Ureter (tissue), 1 donor: ENCODE data around the gene MYBPC2. TPM values are rescaled to one million over a fixed set of nuclear protein-coding genes. Genes with fewer than 3 reads are reported as not detected.
"Not testable (repeated sequence)": the region's sequence is repeated elsewhere in the genome, so short reads cannot be mapped to it uniquely, and the experiment has no call there.

Experiments used
- DNase-seq: peaks from one replicate; pipeline ENCODE4 v3.0.0-alpha.2; 2020; ENCODE audit warnings: low spot score
- total RNA-seq: library from RNA; stranded (reverse); gene quantifications from one replicate; pipeline ENCODE4 v1.2.4, GENCODE V29; 2023
- donor health status: DM: yes; HTN: yes; CAD: no.

Gene MYBPC2
- total RNA-seq, 1 donor from 2014 or later, result 0.52 TPM

DNA sequence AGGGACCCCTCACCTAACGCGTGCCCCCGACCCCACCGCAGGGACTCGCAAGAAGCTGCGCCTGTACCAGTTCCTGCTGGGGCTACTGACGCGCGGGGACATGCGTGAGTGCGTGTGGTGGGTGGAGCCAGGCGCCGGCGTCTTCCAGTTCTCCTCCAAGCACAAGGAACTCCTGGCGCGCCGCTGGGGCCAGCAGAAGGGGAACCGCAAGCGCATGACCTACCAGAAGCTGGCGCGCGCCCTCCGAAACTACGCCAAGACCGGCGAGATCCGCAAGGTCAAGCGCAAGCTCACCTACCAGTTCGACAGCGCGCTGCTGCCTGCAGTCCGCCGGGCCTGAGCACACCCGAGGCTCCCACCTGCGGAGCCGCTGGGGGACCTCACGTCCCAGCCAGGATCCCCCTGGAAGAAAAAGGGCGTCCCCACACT lies 4.7 kb upstream of the MYBPC2 start:
- DNase-seq, result peak; percentile 91

DNA sequence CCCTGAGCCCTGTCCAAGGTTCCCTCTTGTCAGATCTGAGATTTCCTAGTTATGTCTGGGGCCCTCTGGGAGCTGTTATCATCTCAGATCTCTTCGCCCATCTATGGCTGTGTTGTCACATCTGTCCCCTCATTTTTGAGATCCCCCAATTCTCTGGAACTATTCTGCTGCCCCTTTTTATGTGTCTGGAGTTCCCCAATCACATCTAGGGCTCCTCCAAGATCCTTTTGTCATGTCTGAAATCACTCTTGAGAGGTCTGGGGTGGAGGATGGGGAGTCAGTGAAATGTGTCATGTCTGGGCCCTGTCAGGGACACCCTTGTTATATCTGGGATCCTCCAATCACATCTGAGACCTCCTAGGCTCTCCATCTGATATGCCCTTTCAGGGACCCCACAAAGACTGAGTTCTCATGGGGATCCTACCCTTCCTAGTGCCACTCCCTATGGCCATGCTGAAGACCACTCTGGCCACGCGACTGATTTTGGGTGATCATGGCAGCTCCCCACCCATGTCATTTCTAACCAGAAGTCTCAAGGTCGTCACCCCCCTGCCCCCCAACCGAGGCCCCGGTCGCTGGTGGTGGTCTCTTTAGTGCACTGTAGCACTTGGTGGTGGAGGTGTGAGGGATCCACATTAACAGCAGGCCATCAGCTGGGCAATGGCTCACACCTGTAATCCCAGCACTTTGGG lies 3.8 kb upstream of the MYBPC2 start:
- no peak for DNase-seq

DNA sequence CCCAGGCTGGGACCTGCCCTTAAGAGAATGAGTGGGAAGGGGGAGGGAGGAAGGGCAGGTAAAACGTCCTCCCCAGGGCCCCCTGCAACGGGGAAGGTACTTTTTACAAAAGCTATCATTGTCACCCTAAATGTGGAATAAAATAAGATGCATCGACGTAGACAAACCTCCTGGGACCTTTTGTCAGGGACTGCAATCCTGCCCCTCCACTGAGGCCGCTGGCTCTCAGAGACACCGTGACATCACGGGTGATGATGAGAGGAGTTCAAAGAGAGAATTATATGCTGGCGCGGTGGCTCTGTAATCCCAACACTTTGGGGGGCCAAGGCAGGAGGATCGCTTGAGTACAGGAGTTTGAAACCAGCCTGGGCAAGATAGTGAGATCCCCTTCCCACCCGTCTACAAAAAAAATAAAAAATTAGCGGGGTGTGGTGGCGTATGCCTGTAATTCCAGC lies 1.8 kb upstream of the MYBPC2 start:
- DNase-seq, result no peak

DNA sequence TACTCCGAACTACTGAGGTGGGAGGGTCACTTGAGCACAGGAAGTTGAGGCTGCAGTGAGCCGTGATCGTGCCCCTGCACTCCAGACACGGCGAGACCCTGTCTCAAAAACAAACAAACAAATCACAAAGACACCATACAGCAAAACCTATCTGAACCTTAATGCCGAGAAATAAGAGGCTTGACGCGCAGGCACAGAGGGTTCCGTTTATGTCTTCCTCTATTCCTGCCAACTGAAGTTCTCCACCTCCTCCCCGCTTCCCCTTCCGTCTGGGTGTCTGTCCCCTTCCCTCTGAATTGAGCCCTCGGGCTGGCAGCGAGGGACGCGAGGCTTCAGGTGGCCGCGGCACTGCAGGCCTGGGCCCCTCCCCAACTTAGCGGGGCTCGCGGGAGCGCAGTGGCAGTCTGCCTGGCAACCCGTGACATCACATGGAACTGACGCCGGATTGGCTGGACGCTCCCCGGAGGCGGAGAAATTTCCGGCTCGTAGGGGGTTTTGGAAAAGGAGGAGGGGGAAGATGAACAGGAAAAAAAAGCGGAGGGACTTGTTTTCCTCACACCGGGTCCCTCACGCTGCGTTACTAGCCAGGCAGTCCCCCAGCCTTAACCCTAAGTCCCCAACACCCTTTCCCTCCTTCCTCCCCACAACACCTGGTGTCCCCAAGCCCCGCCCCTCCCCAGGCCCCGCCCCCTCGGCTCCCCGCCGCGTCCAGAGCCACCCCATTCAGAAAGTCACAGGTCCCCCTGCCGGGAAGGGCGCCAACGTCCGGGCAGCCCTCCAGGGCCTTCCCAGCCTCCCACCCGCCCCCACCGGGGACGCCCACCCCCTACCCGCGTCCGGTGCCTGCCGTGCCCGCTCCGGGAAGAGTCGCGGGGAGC lies 1.1 kb upstream of the MYBPC2 start:
- DNase-seq, result peak; percentile 84

DNA sequence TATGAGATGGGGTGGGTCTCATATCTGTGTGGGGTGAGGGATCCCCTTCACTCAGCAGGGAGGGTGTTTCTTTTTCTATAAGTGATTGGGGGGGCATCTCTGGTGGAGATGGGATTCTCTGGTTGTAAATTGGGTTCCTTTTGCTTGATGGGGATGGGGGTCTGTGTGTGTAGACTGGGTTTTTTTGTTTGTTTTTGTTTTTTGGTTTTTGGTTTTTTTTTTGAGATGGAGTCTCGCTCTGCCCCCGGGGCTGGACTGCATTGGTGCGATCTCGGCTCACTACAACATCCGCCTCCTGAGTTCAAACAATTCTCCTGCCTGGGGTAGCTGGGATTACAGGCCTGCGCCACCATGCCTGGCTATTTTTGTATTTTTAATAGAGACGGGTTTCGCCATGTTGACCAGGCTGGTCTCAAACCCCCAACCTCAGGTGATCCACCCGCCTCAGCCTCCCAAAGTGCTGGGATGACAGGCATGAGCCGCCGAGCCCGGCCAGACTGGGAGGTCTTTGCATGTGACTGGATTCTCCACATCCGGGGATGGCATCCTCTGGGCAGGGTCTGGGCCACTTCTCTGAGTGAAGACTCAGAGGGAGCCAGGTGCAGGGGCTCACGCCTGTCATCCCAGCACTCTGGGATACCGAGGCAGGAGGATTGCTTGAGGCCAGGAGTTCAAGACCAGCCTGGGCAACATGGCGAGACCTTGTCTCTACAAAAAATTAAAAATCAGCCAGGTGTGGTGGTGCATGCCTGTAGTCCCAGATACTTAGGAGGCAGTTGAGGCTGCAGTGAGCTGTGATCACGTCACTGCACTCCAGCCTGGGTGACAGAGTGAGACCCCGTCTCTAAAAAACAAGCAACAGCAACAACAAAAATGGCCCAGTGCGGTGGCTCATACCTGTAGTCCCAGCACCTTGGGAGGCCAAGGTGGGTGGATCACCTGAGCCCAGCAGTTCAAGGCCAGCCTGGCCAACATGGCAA lies 799 bp downstream of the MYBPC2 start:
- DNase-seq, result no peak

DNA sequence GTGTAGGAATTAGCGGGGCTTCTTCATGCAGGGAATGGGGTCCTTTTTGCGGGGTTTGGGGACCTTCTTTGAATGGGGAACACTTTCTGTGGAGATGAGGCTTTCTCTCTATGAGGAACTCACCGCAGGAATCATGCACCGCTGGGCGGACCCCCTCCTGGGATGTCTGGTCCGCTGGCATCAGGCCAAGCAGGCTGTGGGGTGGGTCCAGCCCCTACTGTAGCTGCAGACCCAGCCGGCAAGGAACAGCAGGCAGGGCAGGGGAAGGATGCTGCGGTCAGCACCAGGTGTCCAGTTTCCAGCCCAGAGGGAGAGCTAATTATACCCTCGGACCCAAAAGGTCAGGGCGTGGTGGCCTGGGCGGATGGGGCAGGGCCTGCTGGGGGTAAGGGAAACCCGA lies 1.8 kb downstream of the MYBPC2 start:
- no peak for DNase-seq

DNA sequence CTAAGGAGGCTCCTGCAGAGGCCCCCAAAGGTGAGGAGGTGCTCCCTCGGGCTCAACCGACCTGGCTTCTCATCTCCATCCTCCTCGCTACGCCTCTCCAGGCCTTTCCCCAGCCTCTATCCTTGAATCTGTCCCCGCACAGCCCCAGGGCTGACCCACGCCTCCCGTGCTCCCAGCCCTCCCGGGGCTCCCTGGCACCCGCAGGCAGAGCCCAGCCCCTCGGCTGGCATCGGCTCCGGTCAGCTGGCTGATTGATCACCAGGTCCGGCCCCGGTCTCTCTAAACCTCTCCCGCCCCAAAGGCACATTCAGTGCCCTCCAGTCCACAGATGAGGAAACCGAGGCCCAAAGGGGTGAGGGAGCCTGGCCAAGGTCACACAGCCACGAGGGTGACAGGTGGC lies 2.5 kb downstream of the MYBPC2 start:
- DNase-seq, result no peak

DNA sequence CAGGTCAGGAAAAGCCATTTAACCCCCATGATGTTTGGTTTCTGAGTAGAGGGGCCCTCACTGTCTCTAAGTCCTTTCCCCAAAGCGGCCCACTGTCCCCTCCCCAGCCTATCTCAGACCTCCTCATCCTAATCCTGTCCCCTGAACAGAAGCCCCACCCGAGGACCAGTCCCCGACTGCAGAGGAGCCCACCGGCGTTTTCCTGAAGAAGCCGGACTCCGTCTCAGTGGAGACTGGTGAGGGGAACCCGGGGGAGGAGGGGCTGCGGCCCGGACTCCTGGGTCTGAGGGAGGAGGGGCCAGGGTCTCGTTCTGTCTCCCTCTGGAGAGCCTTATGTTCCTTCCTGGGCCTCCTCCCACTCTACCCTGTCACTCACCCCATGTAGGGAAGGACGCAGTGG lies 2.9 kb downstream of the MYBPC2 start:
- no peak for DNase-seq

DNA sequence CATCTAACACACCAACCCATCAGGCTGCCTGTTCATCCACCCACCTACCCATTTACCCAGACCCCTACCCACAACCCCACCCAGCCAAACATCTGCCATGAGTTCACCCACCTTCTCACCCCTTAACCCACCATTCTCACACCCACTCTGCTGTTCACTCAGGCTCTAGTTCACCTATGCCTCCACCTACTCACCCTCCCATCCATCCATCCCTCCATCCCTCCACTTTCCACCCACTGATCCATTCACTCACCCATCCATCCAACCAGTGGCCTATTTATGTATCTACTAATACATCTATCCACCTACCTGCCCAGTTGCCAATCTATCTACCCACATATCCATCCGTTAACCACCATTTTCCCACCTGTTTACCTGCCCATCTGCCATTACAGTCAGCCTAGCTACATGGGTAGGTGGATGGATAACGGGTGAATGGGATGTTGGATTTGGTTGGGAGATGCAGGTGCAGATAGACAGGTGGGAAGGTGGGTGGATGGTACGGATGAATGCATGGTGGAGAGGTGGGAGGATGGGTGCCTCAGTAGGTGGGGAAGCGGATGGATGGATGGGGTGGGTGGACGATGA lies 5.3 kb downstream of the MYBPC2 start:
- DNase-seq, result no peak

DNA sequence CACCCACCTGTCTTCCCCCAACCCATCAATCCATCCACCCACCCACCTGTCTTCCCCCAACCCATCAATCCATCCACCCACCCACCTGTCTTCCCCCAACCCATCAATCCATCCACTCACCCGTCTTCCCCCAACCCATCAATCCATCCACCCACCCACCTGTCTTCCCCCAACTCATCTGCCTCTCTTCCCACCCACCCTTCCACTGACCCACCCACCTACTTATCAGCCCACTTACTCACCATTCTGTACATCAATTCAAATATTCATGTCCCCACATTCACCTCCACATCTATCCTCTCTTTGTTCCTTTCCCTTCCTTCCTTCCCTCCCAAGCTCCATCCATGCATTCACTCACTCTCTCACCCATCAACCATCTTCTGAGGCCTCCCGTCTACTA lies 6.4 kb downstream of the MYBPC2 start:
- not testable (repeated sequence) for DNase-seq

DNA sequence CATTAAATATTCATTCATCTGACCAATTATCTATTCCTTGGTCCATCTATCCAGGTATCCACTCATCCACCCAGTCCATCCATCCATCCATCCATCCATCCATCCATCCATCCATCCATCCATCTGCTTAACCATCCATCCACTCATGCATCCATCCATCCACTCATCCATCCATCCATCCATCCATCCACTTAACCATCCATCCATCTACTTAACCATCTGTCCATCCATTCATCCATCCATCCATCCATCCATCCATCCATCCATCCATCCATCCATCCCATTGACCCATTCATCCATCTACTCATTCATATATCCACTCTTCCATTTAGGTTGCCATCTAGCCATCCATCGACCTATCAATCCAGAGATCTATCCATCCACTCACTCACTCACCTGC lies 11.4 kb downstream of the MYBPC2 start:
- DNase-seq, result no peak

DNA sequence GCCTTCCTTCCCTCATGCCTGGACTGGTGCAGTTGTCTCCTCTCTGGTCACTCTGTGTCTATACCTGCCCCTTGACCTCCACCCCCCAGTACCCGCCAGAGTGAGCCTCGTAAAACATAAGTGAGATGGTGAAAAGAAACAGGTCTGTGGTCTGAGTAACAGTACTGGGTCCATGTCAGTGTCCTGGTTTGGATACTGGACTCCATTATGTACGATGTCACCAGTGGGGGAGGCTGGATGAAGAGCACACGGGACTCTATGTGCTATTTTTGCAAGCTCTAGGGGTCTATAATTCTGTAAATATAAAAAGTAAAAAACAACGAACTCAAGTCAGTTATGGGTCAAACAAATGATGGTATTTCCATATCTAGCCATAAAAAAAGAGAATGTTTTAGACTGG lies 14.4 kb downstream of the MYBPC2 start:
- no peak for DNase-seq

DNA sequence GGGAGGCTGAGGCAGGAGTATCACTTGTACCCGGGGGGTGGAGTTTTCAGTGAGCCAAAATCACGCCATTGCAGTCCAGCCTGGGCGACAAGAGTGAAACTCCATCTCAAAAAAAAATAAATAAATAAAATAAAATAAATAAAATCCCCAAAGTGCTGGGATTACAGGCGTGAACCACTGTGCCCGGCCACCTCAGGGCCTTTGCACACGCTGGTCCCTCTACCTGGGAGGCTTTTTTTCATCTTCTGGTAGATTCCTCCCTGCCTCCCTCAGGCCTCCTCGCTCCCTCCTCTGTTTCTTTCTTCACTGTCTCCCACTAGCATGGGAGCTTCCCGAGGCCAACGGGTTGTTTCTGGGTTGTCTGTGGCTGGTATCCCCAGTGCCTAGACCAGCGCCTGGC lies 15.1 kb downstream of the MYBPC2 start:
- no peak for DNase-seq

DNA sequence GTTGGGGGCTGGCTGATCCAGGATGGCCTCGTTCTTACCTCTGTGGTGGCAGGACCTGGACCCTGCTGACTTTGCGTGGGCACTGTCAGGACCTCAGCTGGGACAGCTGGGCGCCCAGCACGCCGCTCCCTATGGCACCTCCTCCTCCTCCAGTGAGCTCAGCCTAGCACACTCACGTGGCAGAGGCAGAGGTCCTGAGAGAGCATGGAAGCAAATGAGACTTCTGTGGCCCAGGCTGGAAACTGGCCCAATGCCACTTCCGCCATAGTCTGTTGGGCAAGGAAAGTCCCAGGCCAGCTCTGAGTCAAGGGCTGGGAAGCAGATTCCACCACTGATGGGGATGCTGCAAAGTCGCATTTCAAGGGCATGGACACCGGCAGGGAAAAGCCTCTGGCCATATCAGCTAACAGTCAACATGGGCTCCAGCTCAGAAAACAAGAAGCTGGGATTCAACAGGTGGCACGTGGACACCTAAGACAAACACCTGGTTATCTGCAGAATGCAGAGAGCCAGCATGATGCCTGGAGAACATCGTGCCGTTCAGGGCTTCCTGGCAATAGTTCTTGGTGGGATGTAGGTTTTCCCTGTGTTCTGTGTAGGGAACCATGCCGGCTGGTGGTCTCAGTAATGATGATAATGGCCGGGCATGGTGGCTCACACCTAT lies 16.7 kb downstream of the MYBPC2 start:
- DNase-seq, result no peak

DNA sequence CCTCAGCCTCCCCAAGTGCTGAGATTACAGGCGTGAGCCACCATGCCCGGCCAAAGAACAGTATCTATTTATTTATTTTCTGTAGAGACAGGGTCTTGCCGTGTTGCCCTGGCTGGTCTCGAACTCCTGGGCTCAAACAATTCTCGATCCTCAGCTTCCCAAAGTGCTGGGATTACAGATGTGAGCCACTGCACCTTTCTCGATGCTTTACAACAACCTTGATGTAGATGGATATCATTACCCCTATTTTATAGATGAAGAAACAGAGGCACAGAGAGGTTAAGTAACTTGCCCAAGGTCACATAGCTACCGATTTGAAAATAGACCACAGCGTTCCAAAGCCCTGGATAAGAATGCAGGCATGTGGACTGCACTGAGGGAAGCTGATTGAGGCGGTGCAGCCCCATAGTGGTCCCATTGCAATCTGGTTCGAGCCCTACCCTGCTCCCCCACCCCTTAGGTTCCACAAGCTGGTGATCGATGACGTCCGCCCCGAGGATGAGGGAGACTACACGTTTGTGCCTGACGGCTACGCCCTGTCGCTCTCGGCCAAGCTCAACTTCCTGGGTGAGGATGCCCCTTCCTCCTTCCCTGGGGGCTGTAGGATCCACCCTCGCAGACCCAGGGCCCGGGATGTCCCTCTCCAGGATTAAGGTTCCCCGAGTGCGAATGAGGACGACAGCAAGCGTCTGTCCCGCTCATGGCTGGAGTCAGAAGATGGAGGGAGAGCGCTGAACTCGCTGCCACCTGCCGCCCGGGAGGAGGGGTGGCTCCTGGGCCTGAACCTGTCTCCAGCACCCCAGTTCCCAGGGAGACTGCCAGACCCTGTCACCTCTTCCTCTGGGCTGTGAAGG lies 17.9 kb downstream of the MYBPC2 start:
- no peak for DNase-seq

DNA sequence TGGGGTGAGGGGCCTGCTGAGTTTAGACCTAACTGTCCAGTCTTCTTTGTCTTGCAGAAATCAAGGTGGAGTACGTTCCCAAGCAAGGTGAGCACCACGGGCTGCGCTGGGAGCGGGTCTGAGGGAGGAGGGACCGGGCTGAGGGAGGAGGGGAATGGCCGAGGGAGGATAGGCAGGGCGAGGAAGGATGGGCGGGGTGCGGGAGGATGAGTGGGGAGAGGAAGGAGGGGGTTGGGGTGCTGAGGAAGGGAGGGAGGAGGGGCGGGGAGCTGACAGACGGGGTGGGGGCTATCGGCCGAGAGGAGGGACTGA lies 18.5 kb downstream of the MYBPC2 start:
- DNase-seq, result no peak

DNA sequence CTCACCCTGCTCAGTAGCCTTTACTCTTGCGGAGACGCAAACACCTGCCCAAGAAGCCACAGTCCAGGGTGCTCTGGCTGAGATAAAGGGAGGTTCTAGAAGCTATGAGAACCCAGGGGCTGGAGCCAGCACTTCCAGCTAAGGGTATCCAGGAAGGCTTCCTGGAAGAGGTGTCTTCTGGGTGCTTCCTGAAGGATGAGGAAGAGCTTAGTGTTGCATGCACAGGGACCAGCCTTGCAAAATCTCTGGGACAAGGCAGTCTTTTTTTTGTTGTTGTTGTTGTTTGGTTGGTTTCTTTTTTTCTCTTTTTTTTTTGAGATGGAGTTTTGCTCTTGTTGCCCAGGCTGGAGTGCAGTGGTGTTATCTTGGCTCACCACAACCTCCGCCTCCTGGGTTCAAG lies 20.6 kb downstream of the MYBPC2 start:
- DNase-seq, result no peak

DNA sequence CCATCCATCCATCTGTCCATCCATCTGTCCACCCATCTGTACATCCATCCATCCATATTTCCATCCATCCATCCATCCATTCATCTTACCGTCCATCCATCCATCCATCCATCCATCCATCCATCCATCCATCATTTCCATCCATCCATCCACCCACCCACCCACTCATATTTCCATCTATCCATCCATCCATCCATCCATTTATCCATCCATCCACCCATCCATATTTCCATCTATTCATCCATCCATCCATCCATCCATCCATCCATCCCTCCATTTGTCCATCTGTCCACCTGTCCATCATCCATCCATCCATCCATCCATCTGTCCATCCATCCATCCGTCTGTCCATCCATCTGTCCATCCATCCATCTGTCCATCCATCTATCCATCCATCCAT lies 23.3 kb downstream of the MYBPC2 start:
- DNase-seq, result no peak

DNA sequence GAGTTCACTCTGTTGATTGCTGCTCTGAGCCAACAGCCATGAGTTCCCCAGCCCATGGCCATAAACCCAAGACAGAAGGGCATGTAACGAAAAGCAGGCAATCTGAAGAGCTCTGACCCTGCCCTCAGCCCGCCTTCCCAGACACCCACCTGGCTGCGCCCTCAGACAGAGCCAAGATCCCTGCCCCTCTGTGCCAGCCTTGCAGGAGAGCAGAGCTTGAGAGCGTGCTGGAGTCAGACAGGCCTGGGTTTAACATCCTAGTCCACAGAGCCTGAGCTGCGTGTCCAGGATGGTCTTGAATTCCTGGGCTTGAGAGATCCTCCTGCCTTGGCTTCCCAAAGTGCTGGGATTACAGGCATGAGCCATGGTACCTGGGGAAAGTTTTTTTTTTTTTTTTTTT lies 24.6 kb downstream of the MYBPC2 start:
- DNase-seq, result no peak

DNA sequence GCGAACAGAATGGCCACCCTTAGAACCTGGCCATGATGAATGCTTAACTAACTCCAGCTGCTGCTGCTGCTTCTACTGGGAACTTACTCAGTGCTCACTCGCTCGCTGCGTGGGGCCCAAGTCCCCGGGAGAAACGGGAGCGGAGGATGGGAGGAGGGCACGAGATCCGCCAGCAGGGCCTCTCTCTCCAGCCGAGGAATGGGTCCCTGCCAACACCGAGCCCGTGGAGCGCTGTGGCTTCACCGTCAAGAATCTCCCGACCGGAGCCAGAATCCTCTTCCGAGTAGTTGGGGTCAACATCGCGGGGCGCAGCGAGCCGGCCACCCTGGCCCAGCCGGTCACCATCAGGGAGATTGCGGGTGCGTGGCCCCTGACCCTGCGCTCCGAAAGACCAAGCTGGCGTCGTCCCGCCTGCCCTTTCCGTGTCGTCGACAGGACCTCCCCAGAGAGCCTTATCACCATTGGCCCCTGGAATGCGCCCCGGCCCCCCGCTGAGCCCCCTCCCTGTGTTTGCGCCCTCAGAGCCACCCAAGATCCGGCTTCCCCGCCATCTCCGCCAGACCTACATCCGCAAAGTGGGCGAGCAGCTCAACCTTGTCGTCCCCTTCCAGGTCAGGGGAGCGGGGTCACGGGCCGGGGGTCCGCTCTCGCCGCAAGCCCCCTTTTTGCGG lies 25.8 kb downstream of the MYBPC2 start:
- DNase-seq, result no peak
